OCI-M2 (cell line): ENCODE measurements around the gene AVPR1B.

Source experiments
- DNase-seq: peaks from one replicate; lab custom pipeline; 2025; ENCODE audit not compliant: unreplicated experiment; lab: John Stamatoyannopoulos, UW

Gene AVPR1B

GRCh38 chr1:206112600-206113301 lies 4.4 kb downstream of the AVPR1B start:
- DNase-seq, result no peak

DNA sequence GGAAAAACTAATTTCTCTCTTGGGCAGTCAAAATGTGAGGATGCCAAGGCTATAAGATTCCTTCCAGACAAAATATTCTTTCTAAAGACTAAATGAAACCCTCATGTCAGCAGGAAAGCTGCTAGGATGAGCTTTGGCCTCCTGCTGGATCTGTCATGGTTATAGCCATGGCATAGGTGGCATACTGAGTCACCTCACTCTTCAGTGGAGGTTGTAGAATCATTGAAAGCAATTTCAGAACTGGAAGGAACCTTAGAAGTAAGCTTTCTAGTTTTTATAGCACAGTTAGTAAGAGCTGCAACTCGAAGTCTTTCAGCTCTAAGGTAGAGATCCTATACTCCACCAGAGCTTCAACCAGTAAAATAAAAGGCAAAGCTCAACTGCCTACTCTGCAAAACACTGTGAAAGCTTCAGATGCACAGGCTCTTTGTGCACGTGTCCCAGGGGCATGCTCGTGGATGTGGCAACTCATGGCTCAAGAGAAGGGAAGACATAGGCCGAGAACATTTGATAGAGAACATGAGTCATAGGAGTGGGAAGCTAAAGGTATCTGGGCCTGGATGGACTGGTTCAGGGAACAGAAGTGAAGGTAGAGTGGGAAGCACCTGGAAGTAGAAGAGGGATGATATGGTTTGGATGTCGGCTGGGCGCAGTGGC lies 5.8 kb downstream of the AVPR1B start:
- no peak for DNase-seq

DNA sequence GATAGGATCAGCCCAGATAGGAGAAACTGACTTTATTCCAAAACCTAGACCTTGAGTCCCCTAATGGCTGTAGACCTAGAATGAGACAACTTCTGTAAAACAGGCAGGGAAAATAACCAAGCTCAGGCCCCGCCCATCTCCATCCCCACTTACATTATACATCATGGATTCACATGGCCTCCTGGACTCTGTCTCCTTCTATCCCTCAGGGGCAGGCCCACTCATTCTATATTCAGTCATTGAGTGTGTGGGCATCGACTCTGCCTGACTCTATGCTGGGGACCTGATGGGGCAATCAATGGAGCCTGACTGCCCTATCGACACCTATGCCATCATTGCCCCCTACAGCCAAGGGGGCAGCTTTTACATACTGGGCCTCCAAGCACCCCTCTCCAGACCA lies 6.4 kb downstream of the AVPR1B start:
- DNase-seq, result no peak

DNA sequence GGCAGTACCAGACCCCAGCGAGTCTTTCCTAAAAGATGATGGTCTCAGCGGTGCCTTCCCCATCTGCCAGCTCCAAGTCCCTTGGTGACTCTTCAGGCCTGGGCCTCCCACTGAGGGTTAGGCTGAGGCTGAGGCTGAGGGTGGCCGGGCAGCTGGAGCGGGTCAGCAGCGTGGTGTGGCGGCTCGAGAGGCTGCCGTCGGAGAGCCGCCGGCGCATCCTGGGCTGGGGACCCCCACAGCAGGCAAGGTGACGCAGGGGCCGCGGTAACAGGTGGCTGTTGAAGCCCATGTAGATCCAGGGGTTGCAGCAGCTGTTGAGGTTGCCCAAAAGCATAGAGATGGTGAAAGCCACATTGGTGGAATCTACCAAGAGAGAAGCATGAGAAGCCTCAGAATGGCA lies 7.0 kb downstream of the AVPR1B start:
- DNase-seq, result no peak

DNA sequence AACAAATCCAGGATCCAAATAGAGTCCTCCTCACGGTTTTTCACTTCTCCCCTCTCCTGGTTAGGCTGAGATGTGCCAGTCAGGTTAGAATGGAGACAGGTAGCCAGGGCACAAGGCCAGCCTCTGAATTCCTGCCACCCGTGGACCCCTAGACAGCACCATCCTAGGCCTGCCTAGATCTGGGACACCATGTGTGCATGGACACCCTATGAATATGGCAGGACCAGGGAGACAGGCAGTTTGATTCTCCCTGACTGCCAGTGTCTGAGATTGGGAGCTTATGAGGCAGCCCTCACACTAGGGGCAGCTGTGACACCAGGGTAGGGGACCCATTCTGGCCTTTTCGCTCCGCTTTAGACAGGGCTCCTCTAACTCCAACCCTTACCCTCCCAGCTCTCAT lies 7.5 kb downstream of the AVPR1B start:
- DNase-seq, result no peak

DNA sequence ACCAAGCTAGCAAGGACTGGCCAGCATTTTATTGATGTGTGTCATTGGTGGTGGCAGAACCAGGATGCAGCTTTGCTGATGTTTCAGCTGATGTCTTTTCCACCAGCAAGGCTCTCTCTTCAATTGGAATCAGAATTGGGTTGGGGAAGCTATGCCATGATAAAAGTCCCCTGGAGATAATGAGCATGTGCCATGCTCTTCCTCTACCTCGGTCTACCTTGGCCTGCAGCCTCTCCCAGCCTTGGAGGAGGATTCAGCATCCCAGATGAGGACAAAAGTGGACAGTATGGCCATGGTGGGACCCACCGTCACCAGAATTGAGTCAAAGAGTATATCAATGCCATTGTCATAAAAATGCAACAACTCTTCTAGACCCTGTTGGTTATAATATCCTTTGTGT lies 8.6 kb downstream of the AVPR1B start:
- no peak for DNase-seq

DNA sequence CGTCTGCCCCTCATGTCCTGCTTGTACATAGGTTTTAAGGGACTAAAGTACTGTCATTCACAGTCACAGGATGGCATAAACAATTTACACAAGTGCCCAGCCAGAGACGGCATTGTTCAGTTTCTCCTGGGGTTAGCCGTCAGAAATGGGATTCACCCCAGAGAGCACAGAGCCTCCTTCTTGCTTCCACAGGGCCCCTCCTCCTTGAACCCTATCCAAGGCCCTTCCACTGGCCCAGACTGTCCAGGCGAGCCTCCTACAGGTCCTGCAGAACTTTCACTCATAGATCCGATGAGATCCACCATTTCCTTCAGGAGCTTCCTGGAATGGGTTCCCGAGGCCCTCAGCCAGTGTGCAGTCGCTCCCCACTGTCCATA lies 10.0 kb downstream of the AVPR1B start:
- no peak for DNase-seq

DNA sequence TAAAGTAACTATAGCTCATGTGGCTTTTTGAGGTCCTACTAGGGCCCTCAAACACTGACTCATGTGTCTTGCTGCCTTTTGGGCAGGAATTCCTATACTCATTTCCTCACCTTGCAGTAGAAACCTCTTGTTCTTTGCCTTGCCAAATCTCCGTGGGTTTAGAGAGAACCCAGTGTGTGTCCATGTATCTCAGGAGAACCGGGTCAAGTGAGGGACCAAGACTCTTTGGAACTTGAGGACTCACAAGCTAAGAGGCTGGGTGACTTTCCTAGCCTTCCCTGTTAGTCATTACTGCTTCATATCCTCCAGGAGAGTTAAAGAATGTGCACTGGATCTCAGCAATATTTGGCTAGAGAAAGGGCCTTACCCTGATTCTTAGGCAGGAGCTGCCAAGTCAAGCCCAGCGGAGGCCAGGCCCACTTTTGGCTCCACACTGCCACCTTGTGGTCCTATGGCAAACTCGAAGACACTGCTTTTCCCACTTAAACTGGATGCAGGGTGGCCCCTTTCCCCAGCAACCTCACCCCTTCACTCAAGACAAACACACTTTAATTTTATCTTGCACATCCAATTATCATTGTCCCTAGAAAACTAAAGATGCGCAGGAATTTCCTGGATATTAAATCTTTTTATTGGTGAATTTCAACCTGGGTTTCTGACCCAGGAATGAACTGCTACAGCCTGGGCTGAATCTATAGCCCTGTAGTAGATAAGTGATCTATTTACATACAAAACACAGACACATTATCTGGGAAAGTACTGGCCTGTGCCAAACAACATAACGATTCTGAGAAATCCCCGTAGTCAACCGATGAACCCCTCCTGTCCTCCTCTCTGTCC lies 10.6 kb downstream of the AVPR1B start:
- peak; percentile 41 for DNase-seq

- no peak for DNase-seq
Observed at GRCh38 chr1:206105464-206105995, 11.7 kb downstream of the AVPR1B start.

DNA sequence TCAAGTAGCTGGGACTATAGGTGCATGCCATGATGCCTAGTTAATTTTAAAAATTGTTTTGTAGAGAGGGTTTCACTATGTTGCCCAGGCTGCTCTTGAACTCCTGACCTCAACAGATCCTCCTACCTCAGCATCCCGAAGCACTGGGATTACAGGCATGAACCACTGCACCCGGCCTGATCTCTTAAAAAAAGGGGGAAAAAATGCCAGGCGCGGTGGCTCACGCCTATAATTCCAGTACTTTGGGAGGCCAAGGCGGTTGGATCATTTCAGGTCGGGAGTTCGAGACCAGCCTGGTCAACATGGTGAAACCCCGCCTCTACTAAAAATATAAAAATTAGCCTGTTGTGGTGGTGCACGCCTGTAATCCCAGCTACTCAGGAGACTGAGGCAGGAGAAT lies 13.2 kb downstream of the AVPR1B start:
- DNase-seq, result no peak

DNA sequence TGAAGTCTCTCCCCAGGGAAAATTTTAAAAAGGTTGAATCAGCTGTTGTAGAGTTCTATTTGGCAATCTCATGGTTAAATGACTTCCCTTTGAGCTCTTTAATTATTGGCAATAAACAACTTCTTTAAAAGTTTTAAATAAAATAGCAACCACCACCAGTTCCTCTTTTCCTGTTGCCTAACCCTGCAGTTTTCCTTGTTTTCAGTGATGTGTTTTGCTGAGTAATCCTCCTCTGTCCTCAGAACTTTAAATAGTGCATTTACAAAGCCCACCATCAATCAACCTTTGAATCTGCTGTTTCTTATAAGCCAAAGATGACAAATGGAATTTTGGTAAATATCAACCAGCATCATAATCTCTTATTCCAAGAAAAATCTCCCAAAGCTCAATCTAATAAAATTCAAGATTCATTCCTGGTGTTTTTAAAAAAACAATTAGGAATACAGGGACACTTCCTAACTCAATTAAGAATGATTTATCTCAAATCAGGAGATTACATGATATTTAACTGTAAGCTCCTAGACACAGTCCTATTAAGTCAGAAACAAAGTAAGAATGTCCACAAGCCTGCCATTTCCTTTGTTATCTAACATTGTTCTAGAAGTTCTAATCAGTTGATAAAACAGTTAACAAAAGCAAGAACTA lies 14.8 kb downstream of the AVPR1B start:
- no peak for DNase-seq

DNA sequence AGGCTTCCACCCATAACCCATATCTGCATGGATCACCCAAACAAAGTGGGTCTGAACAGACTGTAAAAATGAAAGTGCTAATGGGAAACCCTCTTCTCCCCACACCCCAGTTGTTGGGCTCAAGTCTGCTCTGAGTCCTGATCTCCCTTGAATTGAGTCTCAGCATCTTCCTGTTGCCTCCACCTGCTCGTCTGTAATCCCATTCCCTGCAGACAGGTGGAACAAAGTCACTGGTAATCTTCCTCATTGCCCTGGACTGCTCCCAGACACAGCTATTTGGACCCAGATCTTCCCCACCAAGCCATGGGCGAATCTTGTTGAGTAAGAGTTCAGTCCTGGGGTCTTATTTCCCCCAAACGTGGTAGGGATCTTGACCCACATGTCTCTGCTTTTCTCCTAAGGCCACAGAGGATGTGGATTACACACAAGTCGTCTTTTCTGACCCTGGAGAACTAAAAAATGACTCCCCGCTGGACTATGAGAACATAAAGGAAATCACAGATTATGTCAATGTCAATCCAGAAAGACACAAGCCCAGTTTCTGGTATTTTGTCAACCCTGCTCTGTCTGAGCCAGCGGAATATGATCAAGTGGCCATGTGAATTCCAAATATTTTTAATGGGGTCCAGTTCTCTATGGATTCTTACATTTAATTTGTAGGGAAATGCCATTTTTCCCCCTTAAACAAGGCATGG lies 15.7 kb downstream of the AVPR1B start:
- no peak for DNase-seq

GRCh38 chr1:206100226-206100815 lies 16.9 kb downstream of the AVPR1B start:
- no peak for DNase-seq

DNA sequence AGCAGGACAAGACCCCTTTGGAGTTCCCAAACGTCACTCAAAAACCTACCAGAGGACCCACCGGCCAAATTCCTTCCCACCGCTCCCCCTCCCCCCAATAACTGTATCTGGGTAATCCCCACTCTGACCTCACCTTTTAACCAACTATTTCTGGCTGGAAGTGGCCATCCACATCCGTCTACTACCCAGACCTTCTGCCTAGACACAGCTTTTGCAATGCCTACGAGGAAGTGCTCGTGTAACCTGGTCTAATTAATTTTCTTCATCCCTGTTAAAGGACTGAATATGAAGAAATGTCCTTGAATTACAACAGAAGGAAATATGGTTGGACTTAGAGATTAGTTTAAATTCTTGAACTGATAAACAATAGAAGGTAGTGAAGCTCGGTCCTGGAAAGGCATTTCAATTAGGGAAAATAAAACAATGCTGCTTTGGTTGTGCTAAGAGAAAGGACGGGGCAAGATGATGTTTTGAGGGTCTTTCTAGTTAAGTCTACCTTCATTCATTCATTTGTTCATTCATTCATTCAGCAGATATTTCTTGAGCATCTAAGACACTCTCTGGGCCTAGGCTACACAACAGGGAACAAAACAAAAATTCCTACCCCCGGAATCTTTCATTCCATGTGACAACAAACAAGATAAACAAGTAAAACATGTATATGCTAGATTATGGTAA lies 18.8 kb downstream of the AVPR1B start:
- no peak for DNase-seq

GRCh38 chr1:206097381-206097780 lies 19.8 kb downstream of the AVPR1B start:
- DNase-seq, result no peak

GRCh38 chr1:206094024-206094423 lies 23.2 kb downstream of the AVPR1B start:
- no peak for DNase-seq

DNA sequence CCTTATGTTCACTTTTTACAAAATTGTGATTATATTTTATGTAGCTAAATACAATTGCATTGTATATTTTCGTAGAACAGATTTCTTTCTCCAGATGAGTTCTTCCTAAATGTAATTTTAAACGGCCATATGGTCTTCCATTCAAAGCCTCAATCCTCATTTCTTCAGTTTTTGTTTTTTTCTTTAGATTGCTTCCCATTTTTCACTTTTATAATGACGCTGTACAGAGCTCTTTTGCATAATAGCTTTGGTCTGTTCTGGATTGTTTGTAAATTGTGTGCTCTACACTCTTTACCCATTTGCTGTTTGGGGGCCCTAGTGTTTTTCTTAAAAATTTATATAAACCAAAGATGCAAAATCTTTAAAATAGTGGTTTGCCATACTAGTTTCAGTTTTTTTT lies 27.8 kb downstream of the AVPR1B start:
- DNase-seq, result no peak

DNA sequence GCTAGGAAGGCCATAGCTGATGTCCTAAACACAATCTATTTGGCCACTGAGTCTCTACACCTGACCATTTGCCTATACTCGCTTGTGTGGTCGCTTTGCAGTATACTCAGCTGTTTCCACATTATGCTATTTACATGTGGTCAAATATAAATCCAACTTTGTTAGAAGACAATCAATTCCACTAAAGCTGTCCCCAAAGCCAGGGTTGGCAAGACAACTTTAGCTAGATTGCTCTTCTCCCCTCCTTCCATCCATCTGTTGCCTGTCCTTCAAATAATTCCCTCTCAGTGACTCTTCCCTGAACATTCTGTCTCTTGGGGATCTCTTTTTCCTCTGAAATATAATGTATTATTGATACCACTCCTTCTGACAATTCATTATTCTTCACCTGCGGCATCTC lies 30.1 kb downstream of the AVPR1B start:
- no peak for DNase-seq

GRCh38 chr1:206083750-206084149 lies 33.4 kb downstream of the AVPR1B start:
- DNase-seq, result no peak
